A549 (cell line): Measurements from ENCODE around the gene CD164.

ENCODE experiments used
- BHLHE40 ChIP-seq: IDR thresholded peaks from 2 replicates; pipeline ENCODE4 v1.6.1; 2012; ENCODE audit warnings: low read depth, low read length, inconsistent platforms
- CHD2 ChIP-seq: fragments of 150-350 bp; IDR thresholded peaks from 2 replicates; pipeline ENCODE4 v1.6.1; 2014; ENCODE audit warnings: low read length; ENCODE audit not compliant: partially characterized antibody
- CTCF ChIP-seq: fragments of >200 bp; sonication (Bioruptor Twin); formaldehyde crosslinking; IDR thresholded peaks from 3 replicates; pipeline ENCODE4 v1.5.1; 2016
- FOSL2 ChIP-seq, 2 experiments: fragments of 450-650 bp in 1 of 2; fragments of >200 bp in 1 of 2; sonication (Bioruptor Twin) in 1 of 2; formaldehyde crosslinking; IDR thresholded peaks; 2 replicates each; pipeline versions ENCODE4 v1.5.0 to v1.6.1; 2016 to 2020; ENCODE audit warnings: mild to moderate bottlenecking in 1 of 2, moderate library complexity in 1 of 2
- FOXS1 ChIP-seq: fragments of 250-450 bp; sonication (Bioruptor Pico); IDR thresholded peaks from 2 replicates; pipeline ENCODE4 v1.5.0; 2020; ENCODE audit warnings: mild to moderate bottlenecking, moderate library complexity
- HOXA7 ChIP-seq: fragments of 250-450 bp; sonication (Bioruptor Pico); IDR thresholded peaks from 2 replicates; pipeline ENCODE4 v1.5.0; 2020; ENCODE audit warnings: mild to moderate bottlenecking, moderate library complexity
- JUN ChIP-seq, 2 experiments: fragments of >200 bp; sonication (Bioruptor Twin); formaldehyde crosslinking; IDR thresholded peaks; 2 replicates in 1 of 2; 3 replicates in 1 of 2; pipeline ENCODE4 v1.6.1; 2016 to 2017
- MAX ChIP-seq: IDR thresholded peaks from 2 replicates; pipeline ENCODE4 v1.6.1; 2012
- MYC ChIP-seq: IDR thresholded peaks from 2 replicates; pipeline ENCODE4 v1.6.1; 2012; ENCODE audit warnings: mild to moderate bottlenecking, inconsistent platforms, low read length, improper control_type of control experiment, borderline replicate concordance
- POLR2A ChIP-seq: IDR thresholded peaks from 2 replicates; pipeline ENCODE4 v1.6.1; 2012; ENCODE audit warnings: mild to moderate bottlenecking, low read length
- RAD21 ChIP-seq, 2 experiments: fragments of >200 bp in 1 of 2; sonication (Bioruptor Twin) in 1 of 2; formaldehyde crosslinking in 1 of 2; IDR thresholded peaks in 1 of 2; conservative IDR thresholded peaks in 1 of 2; 2 replicates in 1 of 2; 3 replicates in 1 of 2; pipeline ENCODE4 v1.6.1; 2012 to 2018; ENCODE audit warnings: inconsistent platforms in 1 of 2
- RARB ChIP-seq: fragments of 250-450 bp; sonication (Bioruptor Pico); IDR thresholded peaks from 2 replicates; pipeline ENCODE4 v1.8.0; 2021; ENCODE audit warnings: mild to moderate bottlenecking, moderate library complexity

- TF ChIP-seq CTCF (no peak), MYC (no peak), RAD21 (conservative IDR thresholded peaks at IDR 0.05 in 1 of 2, IDR thresholded peaks at IDR 0.05 in 1 of 2) (no peak), BHLHE40 (no peak), JUN (IDR thresholded peaks at IDR 0.05) (no peak), POLR2A (no peak), HOXA7 (no peak), RARB (CRISPR knock-in tag) (no peak), MAX (no peak), FOSL2 (IDR thresholded peaks at IDR 0.05) (no peak), FOSL2 (CRISPR knock-in tag; IDR thresholded peaks at IDR 0.05) (no peak), CHD2 (no peak), FOXS1 (CRISPR knock-in tag) (no peak)
Measured at GRCh38 chr6:109381061-109381746, 1.1 kb downstream of the CD164 start.
